HEK293 (cell line): ENCODE results near the gene RNF138.

ENCODE experiments used
- CTCF ChIA-PET: fragments of 350-600 bp; formaldehyde crosslinking; extraction: SDS; loops from one replicate; lab custom pipeline; 2021; ENCODE audit warnings: antibody characterized with exemption; lab: Yijun Ruan, JAX
- POLR2A ChIA-PET: fragments of 300-600 bp; formaldehyde crosslinking; extraction: SDS; loops from one replicate; lab custom pipeline; 2020; ENCODE audit warnings: antibody characterized with exemption, inconsistent platforms; lab: Yijun Ruan, JAX
- H3K27ac ChIP-seq: fragments of 200-500 bp; sonication (Bioruptor generic); 2 replicates; pipeline ENCODE4 v1.5.1; 2014; ENCODE audit warnings: low read depth, low read length, control low read depth, inconsistent platforms; ENCODE audit errors: extremely low read depth
- H3K36me3 ChIP-seq, 2 experiments: fragments of 200-500 bp in 1 of 2; sonication (Bioruptor generic) in 1 of 2; 1 replicate in 1 of 2; 2 replicates in 1 of 2; pipeline ENCODE4 v1.5.1; 2014 to 2017; ENCODE audit warnings: inconsistent platforms in 2 of 2, low read length in 2 of 2; ENCODE audit not compliant: control insufficient read depth in 2 of 2, insufficient read depth in 1 of 2
- H3K4me1 ChIP-seq: fragments of 200-500 bp; sonication (Bioruptor generic); 2 replicates; pipeline ENCODE4 v1.5.1; 2014; ENCODE audit warnings: mild to moderate bottlenecking, low read length, inconsistent platforms; ENCODE audit not compliant: control insufficient read depth, insufficient read depth
- H3K4me3 ChIP-seq: 2 replicates; pipeline ENCODE4 v1.5.1; 2011; ENCODE audit warnings: low read depth, mild to moderate bottlenecking, control low read depth, low read length, moderate library complexity
- H3K9me3 ChIP-seq: fragments of 200-500 bp; sonication (Bioruptor generic); 2 replicates; pipeline ENCODE4 v1.5.1; 2014; ENCODE audit warnings: low read depth, low read length, inconsistent platforms; ENCODE audit not compliant: control insufficient read depth, insufficient read depth
- FEZF1 ChIP-seq: fragments of 450-650 bp; formaldehyde crosslinking; IDR thresholded peaks from 2 replicates; pipeline ENCODE4 v1.5.1; 2016; ENCODE audit warnings: missing biosample characterization, missing genetic modification characterization
- GLI2 ChIP-seq: fragments of 450-650 bp; formaldehyde crosslinking; IDR thresholded peaks from 2 replicates; pipeline ENCODE4; 2017; ENCODE audit warnings: missing biosample characterization, missing genetic modification characterization, low read depth, borderline replicate concordance
- KLF8 ChIP-seq: fragments of 450-650 bp; formaldehyde crosslinking; IDR thresholded peaks from 2 replicates; pipeline ENCODE4 v1.5.1; 2016; ENCODE audit warnings: missing biosample characterization, missing genetic modification characterization
- OVOL3 ChIP-seq: fragments of 450-650 bp; formaldehyde crosslinking; IDR thresholded peaks from 2 replicates; pipeline ENCODE4 v1.5.1; 2016; ENCODE audit warnings: missing biosample characterization, missing genetic modification characterization
- SCRT2 ChIP-seq: fragments of 450-650 bp; formaldehyde crosslinking; IDR thresholded peaks from 2 replicates; pipeline ENCODE4 v1.5.1; 2016; ENCODE audit warnings: missing biosample characterization, missing genetic modification characterization
- SP2 ChIP-seq: fragments of 450-650 bp; formaldehyde crosslinking; IDR thresholded peaks from 2 replicates; pipeline ENCODE4 v1.5.1; 2016; ENCODE audit warnings: missing biosample characterization, missing genetic modification characterization
- ZFP69B ChIP-seq: fragments of 450-650 bp; formaldehyde crosslinking; IDR thresholded peaks from 2 replicates; pipeline ENCODE4 v1.5.1; 2016; ENCODE audit warnings: missing biosample characterization, missing genetic modification characterization
- ZNF112 ChIP-seq: fragments of 450-650 bp; formaldehyde crosslinking; IDR thresholded peaks from 2 replicates; pipeline ENCODE4 v1.5.0; 2017; ENCODE audit warnings: missing biosample characterization, missing genetic modification characterization
- ZNF132 ChIP-seq: fragments of 450-650 bp; formaldehyde crosslinking; IDR thresholded peaks from 2 replicates; pipeline ENCODE4 v1.5.1; 2017; ENCODE audit warnings: missing biosample characterization, missing genetic modification characterization, borderline replicate concordance
- ZNF133 ChIP-seq: fragments of 450-650 bp; formaldehyde crosslinking; IDR thresholded peaks from 2 replicates; pipeline ENCODE4 v1.5.1; 2016; ENCODE audit warnings: missing biosample characterization, missing genetic modification characterization
- ZNF157 ChIP-seq: fragments of 450-650 bp; formaldehyde crosslinking; IDR thresholded peaks from 2 replicates; pipeline ENCODE4 v1.5.1; 2016; ENCODE audit warnings: missing biosample characterization, missing genetic modification characterization
- ZNF2 ChIP-seq: fragments of 450-650 bp; formaldehyde crosslinking; IDR thresholded peaks from 2 replicates; pipeline ENCODE4 v1.5.1; 2016; ENCODE audit warnings: missing biosample characterization, missing genetic modification characterization
- ZNF23 ChIP-seq: fragments of 450-650 bp; formaldehyde crosslinking; IDR thresholded peaks from 2 replicates; pipeline ENCODE4 v1.5.1; 2016; ENCODE audit warnings: missing biosample characterization, missing genetic modification characterization, borderline replicate concordance
- ZNF292 ChIP-seq: fragments of 450-650 bp; formaldehyde crosslinking; IDR thresholded peaks from 2 replicates; pipeline ENCODE4 v1.5.1; 2016; ENCODE audit warnings: low read depth, missing biosample characterization, missing genetic modification characterization, borderline replicate concordance
- ZNF335 ChIP-seq: fragments of 450-650 bp; formaldehyde crosslinking; conservative IDR thresholded peaks from 2 replicates; pipeline ENCODE4 v1.5.1; 2016; ENCODE audit warnings: missing biosample characterization, missing genetic modification characterization
- ZNF341 ChIP-seq: fragments of 450-650 bp; formaldehyde crosslinking; IDR thresholded peaks from 2 replicates; pipeline ENCODE4; 2016; ENCODE audit warnings: low read depth, missing biosample characterization, missing genetic modification characterization
- ZNF416 ChIP-seq: fragments of 450-650 bp; formaldehyde crosslinking; IDR thresholded peaks from 2 replicates; pipeline ENCODE4 v1.5.1; 2016; ENCODE audit warnings: missing biosample characterization, missing genetic modification characterization
- ZNF701 ChIP-seq: fragments of 450-650 bp; formaldehyde crosslinking; IDR thresholded peaks from 2 replicates; pipeline ENCODE4 v1.5.1; 2016; ENCODE audit warnings: missing biosample characterization, missing genetic modification characterization
- ZNF707 ChIP-seq: fragments of 450-650 bp; formaldehyde crosslinking; IDR thresholded peaks from 2 replicates; pipeline ENCODE4 v1.5.1; 2016; ENCODE audit warnings: missing biosample characterization, missing genetic modification characterization
- ZNF747 ChIP-seq: fragments of 450-650 bp; formaldehyde crosslinking; IDR thresholded peaks from 2 replicates; pipeline ENCODE4 v1.5.1; 2016; ENCODE audit warnings: missing biosample characterization, missing genetic modification characterization
- ZNF843 ChIP-seq: fragments of 450-650 bp; formaldehyde crosslinking; IDR thresholded peaks from 2 replicates; pipeline ENCODE4 v1.5.1; 2016; ENCODE audit warnings: missing biosample characterization, missing genetic modification characterization
- ZXDB ChIP-seq: fragments of 450-650 bp; formaldehyde crosslinking; IDR thresholded peaks from 2 replicates; pipeline ENCODE4 v1.5.1; 2016; ENCODE audit warnings: missing biosample characterization, missing genetic modification characterization
- TF ChIP-seq, protein P1 (sequence below): fragments of 450-650 bp; formaldehyde crosslinking; IDR thresholded peaks from 2 replicates; pipeline ENCODE4 v1.5.1; 2016; ENCODE audit warnings: missing biosample characterization, missing genetic modification characterization
- TF ChIP-seq, protein P2 (sequence below): fragments of 450-650 bp; formaldehyde crosslinking; IDR thresholded peaks from 2 replicates; pipeline ENCODE4 v1.5.1; 2017; ENCODE audit warnings: missing biosample characterization, missing genetic modification characterization
- TF ChIP-seq, protein P3 (sequence below): fragments of 450-650 bp; formaldehyde crosslinking; IDR thresholded peaks from 2 replicates; pipeline ENCODE4 v1.5.1; 2016; ENCODE audit warnings: missing biosample characterization, missing genetic modification characterization
- TF ChIP-seq, protein P4 (sequence below): fragments of 450-650 bp; formaldehyde crosslinking; optimal IDR thresholded peaks from 2 replicates; pipeline ENCODE3; 2016; ENCODE audit warnings: missing biosample characterization, mild to moderate bottlenecking, missing genetic modification characterization

RNF138 gene

DNA sequence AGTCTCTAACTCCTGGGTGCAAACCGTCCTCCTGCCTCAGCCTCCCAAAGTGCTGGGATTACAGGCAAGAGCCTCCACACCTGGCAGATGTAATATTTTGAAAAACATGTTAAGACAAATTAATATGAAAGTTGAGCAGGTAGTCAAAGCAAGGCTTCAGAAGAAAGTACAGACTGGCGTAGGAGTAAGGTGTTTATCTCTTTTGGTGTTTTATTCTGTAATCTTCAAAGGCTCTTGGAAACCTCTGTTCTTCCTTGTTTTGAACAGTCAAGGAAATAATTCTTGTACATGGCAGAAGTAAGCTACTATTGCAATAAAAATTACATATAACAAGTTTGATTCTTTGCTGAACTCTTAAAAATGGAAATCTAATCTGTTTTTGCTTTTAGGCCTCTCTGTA is 5.3 kb downstream of the RNF138 start:
- POLR2A ChIA-PET, result no interaction called here
- Histone ChIP-seq H3K4me3 (no peak overlapping the region), H3K27ac (no peak overlapping the region), H3K36me3 (peaks cover 0 to 39% of the 10 kb centered on the region in 2 experiments; a peak in 2 of 3 replicates), H3K9me3 (no peaks in the 10 kb centered on the region), H3K4me1 (peaks cover 4% of the 10 kb centered on the region; the same call in 1 of the 2 replicates)
- CTCF ChIA-PET, result no interaction called here
- TF ChIP-seq ZNF112 (tag by site-specific recombination) (no peak), ZNF747 (tag by site-specific recombination) (no peak), SP2 (tag by site-specific recombination) (no peak), ZNF132 (tag by site-specific recombination) (no peak), ZNF335 (tag by site-specific recombination) (no peak), ZNF707 (tag by site-specific recombination) (no peak), ZNF416 (tag by site-specific recombination) (no peak)
- TF ChIP-seq, protein P1, sequence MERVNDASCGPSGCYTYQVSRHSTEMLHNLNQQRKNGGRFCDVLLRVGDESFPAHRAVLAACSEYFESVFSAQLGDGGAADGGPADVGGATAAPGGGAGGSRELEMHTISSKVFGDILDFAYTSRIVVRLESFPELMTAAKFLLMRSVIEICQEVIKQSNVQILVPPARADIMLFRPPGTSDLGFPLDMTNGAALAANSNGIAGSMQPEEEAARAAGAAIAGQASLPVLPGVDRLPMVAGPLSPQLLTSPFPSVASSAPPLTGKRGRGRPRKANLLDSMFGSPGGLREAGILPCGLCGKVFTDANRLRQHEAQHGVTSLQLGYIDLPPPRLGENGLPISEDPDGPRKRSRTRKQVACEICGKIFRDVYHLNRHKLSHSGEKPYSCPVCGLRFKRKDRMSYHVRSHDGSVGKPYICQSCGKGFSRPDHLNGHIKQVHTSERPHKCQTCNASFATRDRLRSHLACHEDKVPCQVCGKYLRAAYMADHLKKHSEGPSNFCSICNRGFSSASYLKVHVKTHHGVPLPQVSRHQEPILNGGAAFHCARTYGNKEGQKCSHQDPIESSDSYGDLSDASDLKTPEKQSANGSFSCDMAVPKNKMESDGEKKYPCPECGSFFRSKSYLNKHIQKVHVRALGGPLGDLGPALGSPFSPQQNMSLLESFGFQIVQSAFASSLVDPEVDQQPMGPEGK (tag by site-specific recombination), result no peak
- TF ChIP-seq, protein P2, sequence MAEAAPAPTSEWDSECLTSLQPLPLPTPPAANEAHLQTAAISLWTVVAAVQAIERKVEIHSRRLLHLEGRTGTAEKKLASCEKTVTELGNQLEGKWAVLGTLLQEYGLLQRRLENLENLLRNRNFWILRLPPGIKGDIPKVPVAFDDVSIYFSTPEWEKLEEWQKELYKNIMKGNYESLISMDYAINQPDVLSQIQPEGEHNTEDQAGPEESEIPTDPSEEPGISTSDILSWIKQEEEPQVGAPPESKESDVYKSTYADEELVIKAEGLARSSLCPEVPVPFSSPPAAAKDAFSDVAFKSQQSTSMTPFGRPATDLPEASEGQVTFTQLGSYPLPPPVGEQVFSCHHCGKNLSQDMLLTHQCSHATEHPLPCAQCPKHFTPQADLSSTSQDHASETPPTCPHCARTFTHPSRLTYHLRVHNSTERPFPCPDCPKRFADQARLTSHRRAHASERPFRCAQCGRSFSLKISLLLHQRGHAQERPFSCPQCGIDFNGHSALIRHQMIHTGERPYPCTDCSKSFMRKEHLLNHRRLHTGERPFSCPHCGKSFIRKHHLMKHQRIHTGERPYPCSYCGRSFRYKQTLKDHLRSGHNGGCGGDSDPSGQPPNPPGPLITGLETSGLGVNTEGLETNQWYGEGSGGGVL (tag by site-specific recombination), result no peak

DNA sequence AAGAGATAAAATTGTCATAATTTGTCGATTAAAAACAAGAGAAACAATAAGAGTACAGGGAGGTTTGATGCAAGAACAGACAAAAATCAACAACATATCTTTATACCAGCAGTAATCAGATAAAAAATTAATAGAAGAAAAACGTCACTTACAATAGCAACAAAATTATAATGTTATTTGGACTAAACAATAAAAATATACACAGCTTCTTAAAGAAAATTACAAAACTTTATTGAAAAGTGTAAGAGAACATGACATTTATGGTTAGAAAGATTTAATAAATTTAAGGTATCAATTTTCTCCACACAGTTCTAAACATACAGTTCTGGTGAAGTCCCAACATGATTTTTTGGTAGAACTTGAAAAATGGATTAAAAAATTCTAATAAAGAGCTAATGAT is 12.8 kb downstream of the RNF138 start:
- H3K4me1 ChIP-seq, result no peaks in the 10 kb centered on the region
- H3K4me3 ChIP-seq, result no peak overlapping the region
- no peak for TF ChIP-seq ZFP69B
- no peak for TF ChIP-seq ZNF23 (tag by site-specific recombination)
- no peak for TF ChIP-seq ZNF843 (tag by site-specific recombination)
- TF ChIP-seq, protein P3, sequence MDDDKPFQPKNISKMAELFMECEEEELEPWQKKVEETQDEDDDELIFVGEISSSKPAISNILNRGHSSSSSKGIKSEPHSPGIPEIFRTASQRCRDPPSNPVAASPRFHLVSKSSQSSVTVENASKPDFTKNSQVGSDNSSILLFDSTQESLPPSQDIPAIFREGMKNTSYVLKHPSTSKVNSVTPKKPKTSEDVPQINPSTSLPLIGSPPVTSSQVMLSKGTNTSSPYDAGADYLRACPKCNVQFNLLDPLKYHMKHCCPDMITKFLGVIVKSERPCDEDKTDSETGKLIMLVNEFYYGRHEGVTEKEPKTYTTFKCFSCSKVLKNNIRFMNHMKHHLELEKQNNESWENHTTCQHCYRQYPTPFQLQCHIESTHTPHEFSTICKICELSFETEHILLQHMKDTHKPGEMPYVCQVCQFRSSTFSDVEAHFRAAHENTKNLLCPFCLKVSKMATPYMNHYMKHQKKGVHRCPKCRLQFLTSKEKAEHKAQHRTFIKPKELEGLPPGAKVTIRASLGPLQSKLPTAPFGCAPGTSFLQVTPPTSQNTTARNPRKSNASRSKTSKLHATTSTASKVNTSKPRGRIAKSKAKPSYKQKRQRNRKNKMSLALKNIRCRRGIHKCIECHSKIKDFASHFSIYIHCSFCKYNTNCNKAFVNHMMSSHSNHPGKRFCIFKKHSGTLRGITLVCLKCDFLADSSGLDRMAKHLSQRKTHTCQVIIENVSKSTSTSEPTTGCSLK, result no peak
- TF ChIP-seq ZNF133, result no peak
- no peak for TF ChIP-seq ZNF701 (tag by site-specific recombination)
- TF ChIP-seq ZNF2 (tag by site-specific recombination), result no peak
- no peak for TF ChIP-seq ZNF292
- TF ChIP-seq ZNF341 (tag by site-specific recombination), result no peak
- no peak for TF ChIP-seq KLF8
- TF ChIP-seq, protein P4, sequence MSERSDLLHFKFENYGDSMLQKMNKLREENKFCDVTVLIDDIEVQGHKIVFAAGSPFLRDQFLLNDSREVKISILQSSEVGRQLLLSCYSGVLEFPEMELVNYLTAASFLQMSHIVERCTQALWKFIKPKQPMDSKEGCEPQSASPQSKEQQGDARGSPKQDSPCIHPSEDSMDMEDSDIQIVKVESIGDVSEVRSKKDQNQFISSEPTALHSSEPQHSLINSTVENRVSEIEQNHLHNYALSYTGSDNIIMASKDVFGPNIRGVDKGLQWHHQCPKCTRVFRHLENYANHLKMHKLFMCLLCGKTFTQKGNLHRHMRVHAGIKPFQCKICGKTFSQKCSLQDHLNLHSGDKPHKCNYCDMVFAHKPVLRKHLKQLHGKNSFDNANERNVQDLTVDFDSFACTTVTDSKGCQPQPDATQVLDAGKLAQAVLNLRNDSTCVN (tag by site-specific recombination), result no peak
- TF ChIP-seq GLI2 (tag by site-specific recombination), result no peak
- TF ChIP-seq OVOL3, result no peak
- no peak for TF ChIP-seq ZNF157
- no peak for TF ChIP-seq ZXDB (tag by site-specific recombination)
- TF ChIP-seq FEZF1 (tag by site-specific recombination), result no peak
- no peak for TF ChIP-seq SP2 (tag by site-specific recombination)
- no peak for TF ChIP-seq SCRT2 (tag by site-specific recombination)
- TF ChIP-seq, all 188 proteins: peak for 0
- POLR2A ChIA-PET, result interaction anchor here (0.6 kb wide), 1 partner anchor 32 kb away, joined by 4 read pairs; no protein-coding TSS in a partner anchor
- no peak overlapping the region for H3K27ac ChIP-seq
- H3K9me3 ChIP-seq, result no peaks in the 10 kb centered on the region
- CTCF ChIA-PET, result no interaction called here
- H3K36me3 ChIP-seq, result peaks cover 14 to 36% of the 10 kb centered on the region in 2 experiments; a peak in 2 of 3 replicates
